HepG2 (cell line): ENCODE data around the gene ONECUT1. TPM values are rescaled to one million over a fixed set of nuclear protein-coding genes. Genes with fewer than 3 reads are reported as not detected.

Experiments used
- ARID5B ChIP-seq: IDR thresholded peaks from 2 replicates; pipeline ENCODE4 v1.4.0; 2020; ENCODE audit warnings: mild to moderate bottlenecking, missing genetic modification reagents
- ESRRA ChIP-seq: sonication (generic); formaldehyde crosslinking; IDR thresholded peaks from 2 replicates; pipeline ENCODE4 v1.5.1; 2020; ENCODE audit warnings: mild to moderate bottlenecking, low read depth, missing genetic modification reagents
- FOXC1 ChIP-seq: sonication (generic); formaldehyde crosslinking; IDR thresholded peaks from 2 replicates; pipeline ENCODE4 v1.8.0; 2022; ENCODE audit warnings: mild to moderate bottlenecking, missing genetic modification reagents, borderline replicate concordance
- KLF16 ChIP-seq, 2 experiments: sonication (generic) in 1 of 2; formaldehyde crosslinking in 1 of 2; IDR thresholded peaks; 2 replicates each; pipeline versions ENCODE4 v1.6.1 to v1.8.0; 2016 to 2023; ENCODE audit warnings: missing genetic modification reagents in 2 of 2, missing compliant biosample characterization in 1 of 2
- MEIS2 ChIP-seq: sonication (generic); formaldehyde crosslinking; IDR thresholded peaks from 2 replicates; pipeline ENCODE4 v1.9.0; 2021; ENCODE audit warnings: mild to moderate bottlenecking, missing genetic modification reagents
- SCMH1 ChIP-seq: sonication (generic); formaldehyde crosslinking; IDR thresholded peaks from 2 replicates; pipeline ENCODE4 v1.9.0; 2021; ENCODE audit warnings: missing genetic modification reagents, mild to moderate bottlenecking, borderline replicate concordance
- SOX6 ChIP-seq, 2 experiments: fragments of 450-650 bp in 1 of 2; sonication (generic) in 1 of 2; formaldehyde crosslinking in 1 of 2; IDR thresholded peaks; 2 replicates each; pipeline versions ENCODE4 v1.4.0 to v1.6.1; 2017 to 2020; ENCODE audit warnings: antibody characterized with exemption in 1 of 2, mild to moderate bottlenecking in 1 of 2, missing genetic modification reagents in 1 of 2
- SPEN ChIP-seq: sonication (generic); formaldehyde crosslinking; IDR thresholded peaks from 2 replicates; pipeline ENCODE4 v1.5.1; 2020; ENCODE audit warnings: low read depth, mild to moderate bottlenecking, missing genetic modification reagents
- TBL1XR1 ChIP-seq: fragments of 150-350 bp; IDR thresholded peaks from 2 replicates; pipeline ENCODE4 v1.6.1; 2014; ENCODE audit warnings: borderline replicate concordance, low read length; ENCODE audit not compliant: partially characterized antibody
- ZBTB1 ChIP-seq: sonication (generic); formaldehyde crosslinking; IDR thresholded peaks from 2 replicates; pipeline ENCODE4 v1.4.0; 2020; ENCODE audit warnings: missing genetic modification reagents, borderline replicate concordance
- ZBTB38 ChIP-seq: sonication (generic); formaldehyde crosslinking; IDR thresholded peaks from 2 replicates; pipeline ENCODE4 v1.5.1; 2020; ENCODE audit warnings: mild to moderate bottlenecking, missing genetic modification reagents
- ZFP41 ChIP-seq: sonication (generic); formaldehyde crosslinking; IDR thresholded peaks from 2 replicates; pipeline ENCODE4 v1.4.0; 2020; ENCODE audit warnings: mild to moderate bottlenecking, missing genetic modification reagents, borderline replicate concordance
- ZNF180 ChIP-seq: sonication (generic); formaldehyde crosslinking; IDR thresholded peaks from 2 replicates; pipeline ENCODE4 v1.4.0; 2020; ENCODE audit warnings: low read depth, missing genetic modification reagents, borderline replicate concordance
- ZNF282 ChIP-seq: fragments of 450-650 bp; IDR thresholded peaks from 2 replicates; pipeline ENCODE4 v1.6.1; 2018; ENCODE audit not compliant: partially characterized antibody
- ZNF446 ChIP-seq: sonication (generic); formaldehyde crosslinking; IDR thresholded peaks from 2 replicates; pipeline ENCODE4 v1.5.0; 2020; ENCODE audit warnings: mild to moderate bottlenecking, missing genetic modification reagents
- ZNF660 ChIP-seq: sonication (generic); formaldehyde crosslinking; IDR thresholded peaks from 2 replicates; pipeline ENCODE4 v1.5.1; 2020; ENCODE audit warnings: mild to moderate bottlenecking, low read depth, missing genetic modification reagents, borderline replicate concordance
- ZSCAN12 ChIP-seq: sonication (generic); formaldehyde crosslinking; IDR thresholded peaks from 2 replicates; pipeline ENCODE4 v1.9.0; 2021; ENCODE audit warnings: mild to moderate bottlenecking, missing genetic modification reagents
- polyA plus RNA-seq, 8 experiments: library from polyadenylated mRNA; depleted of rRNA in 3 of 8; stranded (reverse) in 7 of 8; unstranded in 1 of 8; fragments of >200 nt; fragmentation: Illumina TruSeq in 4 of 8; extraction: Trizol in 4 of 8; gene quantifications; 2 replicates each; pipeline versions ENCODE4 v1.2.1 to v1.2.3, GENCODE V29; 2011 to 2016; ENCODE audit warnings: low read depth in 4 of 8, missing spikeins in 1 of 8, mixed read lengths in 1 of 8; ENCODE audit not compliant: insufficient read depth in 1 of 8
- total RNA-seq, 5 experiments: library from RNA; depleted of rRNA; stranded (reverse); fragments of >200 nt; fragmentation: Illumina TruSeq; extraction: Trizol; gene quantifications; 2 replicates each; pipeline ENCODE4 v1.2.3, GENCODE V29; 2016; ENCODE audit warnings: low read depth in 1 of 5
- TF ChIP-seq, protein P1 (sequence below): sonication (generic); formaldehyde crosslinking; IDR thresholded peaks from 2 replicates; pipeline ENCODE4 v1.4.0; 2020; ENCODE audit warnings: missing genetic modification reagents
- TF ChIP-seq, protein P2 (sequence below): sonication (generic); formaldehyde crosslinking; IDR thresholded peaks from 2 replicates; pipeline ENCODE4 v1.4.0; 2020; ENCODE audit warnings: missing genetic modification reagents

The ONECUT1 gene
- total and polyA plus RNA-seq, 2 of the 13 experiments (the other 11 are each of a cell fraction or from before 2014, with no cell fraction given) = 3.5 to 9.1 TPM

DNA sequence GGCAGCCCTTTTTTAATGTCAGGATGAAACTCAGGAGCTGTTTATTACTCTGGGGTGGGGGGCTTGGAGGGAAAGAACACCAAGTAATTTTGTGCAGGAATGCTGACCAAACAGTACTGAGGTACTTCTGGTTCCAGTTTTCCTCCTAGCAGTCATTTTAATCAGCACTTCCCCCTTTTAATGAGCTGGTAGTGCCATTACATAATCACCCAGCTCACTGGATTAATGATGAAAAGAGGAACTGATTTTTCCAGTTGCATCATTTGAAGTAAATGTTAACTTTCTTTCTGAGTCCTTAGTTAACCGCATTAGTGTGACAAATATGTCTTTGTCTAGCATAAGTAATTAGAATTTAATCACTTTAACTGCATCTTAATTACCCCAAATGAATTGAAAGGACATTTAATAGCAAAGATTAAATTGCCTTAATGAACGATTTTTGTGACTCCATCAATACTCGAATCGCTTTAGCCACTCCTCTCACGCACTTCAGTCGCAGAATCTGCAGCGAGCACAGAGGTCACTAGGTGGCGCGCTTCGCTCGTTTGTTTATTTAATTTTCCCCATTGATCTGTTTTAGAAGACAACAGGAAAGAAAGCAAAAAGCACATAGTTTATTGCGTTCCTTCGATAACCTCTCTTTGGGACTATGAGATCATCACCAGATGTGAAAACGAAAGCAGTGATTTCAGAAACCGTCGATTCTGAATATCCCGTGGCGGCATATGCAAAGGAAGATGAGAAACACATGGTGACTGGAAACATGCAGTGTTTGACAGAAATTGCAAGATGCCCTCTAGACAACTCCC is 9.8 kb downstream of the ONECUT1 start (continued):
- TF ChIP-seq, protein P1, sequence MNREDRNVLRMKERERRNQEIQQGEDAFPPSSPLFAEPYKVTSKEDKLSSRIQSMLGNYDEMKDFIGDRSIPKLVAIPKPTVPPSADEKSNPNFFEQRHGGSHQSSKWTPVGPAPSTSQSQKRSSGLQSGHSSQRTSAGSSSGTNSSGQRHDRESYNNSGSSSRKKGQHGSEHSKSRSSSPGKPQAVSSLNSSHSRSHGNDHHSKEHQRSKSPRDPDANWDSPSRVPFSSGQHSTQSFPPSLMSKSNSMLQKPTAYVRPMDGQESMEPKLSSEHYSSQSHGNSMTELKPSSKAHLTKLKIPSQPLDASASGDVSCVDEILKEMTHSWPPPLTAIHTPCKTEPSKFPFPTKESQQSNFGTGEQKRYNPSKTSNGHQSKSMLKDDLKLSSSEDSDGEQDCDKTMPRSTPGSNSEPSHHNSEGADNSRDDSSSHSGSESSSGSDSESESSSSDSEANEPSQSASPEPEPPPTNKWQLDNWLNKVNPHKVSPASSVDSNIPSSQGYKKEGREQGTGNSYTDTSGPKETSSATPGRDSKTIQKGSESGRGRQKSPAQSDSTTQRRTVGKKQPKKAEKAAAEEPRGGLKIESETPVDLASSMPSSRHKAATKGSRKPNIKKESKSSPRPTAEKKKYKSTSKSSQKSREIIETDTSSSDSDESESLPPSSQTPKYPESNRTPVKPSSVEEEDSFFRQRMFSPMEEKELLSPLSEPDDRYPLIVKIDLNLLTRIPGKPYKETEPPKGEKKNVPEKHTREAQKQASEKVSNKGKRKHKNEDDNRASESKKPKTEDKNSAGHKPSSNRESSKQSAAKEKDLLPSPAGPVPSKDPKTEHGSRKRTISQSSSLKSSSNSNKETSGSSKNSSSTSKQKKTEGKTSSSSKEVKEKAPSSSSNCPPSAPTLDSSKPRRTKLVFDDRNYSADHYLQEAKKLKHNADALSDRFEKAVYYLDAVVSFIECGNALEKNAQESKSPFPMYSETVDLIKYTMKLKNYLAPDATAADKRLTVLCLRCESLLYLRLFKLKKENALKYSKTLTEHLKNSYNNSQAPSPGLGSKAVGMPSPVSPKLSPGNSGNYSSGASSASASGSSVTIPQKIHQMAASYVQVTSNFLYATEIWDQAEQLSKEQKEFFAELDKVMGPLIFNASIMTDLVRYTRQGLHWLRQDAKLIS (CRISPR knock-in tag) = no peak
- TF ChIP-seq ZNF282 (no peak), ZNF180 (no peak), ZNF446 (CRISPR knock-in tag) (no peak), ZSCAN12 (CRISPR knock-in tag) (no peak), SPEN (CRISPR knock-in tag) (no peak), MEIS2 (CRISPR knock-in tag) (no peak), FOXC1 (CRISPR knock-in tag) (no peak), TBL1XR1 (no peak), ARID5B (CRISPR knock-in tag) (0 out of 2 replicates have a peak, but pooled peaks have one; percentile 15), ZBTB1 (no peak), SCMH1 (CRISPR knock-in tag) (no peak), ESRRA (CRISPR knock-in tag) (no peak), KLF16 (CRISPR knock-in tag; IDR thresholded peaks at IDR 0.05) (peak in 1 of 2 experiments; percentile 40; a peak in 1 of 4 replicates), ZFP41 (CRISPR knock-in tag) (no peak), ZBTB38 (CRISPR knock-in tag) (no peak), ZNF660 (CRISPR knock-in tag) (no peak), SOX6 (IDR thresholded peaks at IDR 0.05) (no peak), SOX6 (CRISPR knock-in tag; IDR thresholded peaks at IDR 0.05) (peak; percentile 30; the same call in 1 of the 2 replicates)
- TF ChIP-seq, protein P2, sequence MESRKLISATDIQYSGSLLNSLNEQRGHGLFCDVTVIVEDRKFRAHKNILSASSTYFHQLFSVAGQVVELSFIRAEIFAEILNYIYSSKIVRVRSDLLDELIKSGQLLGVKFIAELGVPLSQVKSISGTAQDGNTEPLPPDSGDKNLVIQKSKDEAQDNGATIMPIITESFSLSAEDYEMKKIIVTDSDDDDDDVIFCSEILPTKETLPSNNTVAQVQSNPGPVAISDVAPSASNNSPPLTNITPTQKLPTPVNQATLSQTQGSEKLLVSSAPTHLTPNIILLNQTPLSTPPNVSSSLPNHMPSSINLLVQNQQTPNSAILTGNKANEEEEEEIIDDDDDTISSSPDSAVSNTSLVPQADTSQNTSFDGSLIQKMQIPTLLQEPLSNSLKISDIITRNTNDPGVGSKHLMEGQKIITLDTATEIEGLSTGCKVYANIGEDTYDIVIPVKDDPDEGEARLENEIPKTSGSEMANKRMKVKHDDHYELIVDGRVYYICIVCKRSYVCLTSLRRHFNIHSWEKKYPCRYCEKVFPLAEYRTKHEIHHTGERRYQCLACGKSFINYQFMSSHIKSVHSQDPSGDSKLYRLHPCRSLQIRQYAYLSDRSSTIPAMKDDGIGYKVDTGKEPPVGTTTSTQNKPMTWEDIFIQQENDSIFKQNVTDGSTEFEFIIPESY (CRISPR knock-in tag) = peak; percentile 51
